K562 (cell line): Measurements from ENCODE around the gene HLA-E. TPM values are rescaled to one million over a fixed set of nuclear protein-coding genes. Genes with fewer than 3 reads are reported as not detected.

Experiments used
- ATAC-seq: fragments of 200-7000 bp; cut with Tn5 transposase; 3 replicates; pipeline ENCODE4 v1.9.1; 2020; ENCODE audit warnings: moderate library complexity
- BruUV-seq: library from RNA; stranded (reverse); fragments of 400-500 nt; replicated peaks from 2 replicates; lab custom pipeline; 2021; lab: Mats Ljungman, UMichigan
- CTCF ChIA-PET: fragments of 300-600 bp; formaldehyde crosslinking; extraction: SDS; loops from one replicate; lab custom pipeline; 2021; ENCODE audit warnings: low intra/inter-chr PET ratio; lab: Yijun Ruan, JAX
- POLR2A ChIA-PET: fragments of 300-600, 350-650 bp; sonication (Branson Sonifier 250); formaldehyde crosslinking; extraction: SDS; loops from one replicate; lab custom pipeline; 2021; ENCODE audit warnings: antibody characterized with exemption, inconsistent platforms; lab: Yijun Ruan, JAX
- DNase-seq, 4 experiments: peaks; one replicate each; pipeline versions ENCODE4 v3.0.0 to v3.0.0-alpha.2; 2011 to 2018; ENCODE audit warnings: low spot score in 3 of 4, mixed read lengths in 3 of 4; ENCODE audit errors: extremely low read depth in 1 of 4
- FAIRE-seq: peaks from 2 replicates; lab custom pipeline; 2011; peaks lifted over from hg19 to GRCh38; lab: Jason Lieb, UNC
- H2AFZ ChIP-seq: 2 replicates; pipeline ENCODE4 v1.6.0; 2011; ENCODE audit warnings: low read depth, low read length, control low read depth, inconsistent platforms
- H3K27ac ChIP-seq: fragments of 200-600 bp; 3 replicates; pipeline ENCODE4 v1.8.0; 2011; ENCODE audit warnings: low read depth, mild to moderate bottlenecking, control low read depth, inconsistent platforms, low read length, moderate library complexity, mixed read lengths; ENCODE audit errors: extremely low read depth
- H3K27me3 ChIP-seq, 2 experiments: fragments of 300-600 bp in 1 of 2; 2 replicates in 1 of 2; 3 replicates in 1 of 2; pipeline versions ENCODE4 v1.6.0 to v1.8.0; 2011; ENCODE audit warnings: inconsistent platforms in 2 of 2, low read length in 2 of 2, mild to moderate bottlenecking in 1 of 2, mixed read lengths in 1 of 2, moderate library complexity in 1 of 2; ENCODE audit not compliant: control insufficient read depth in 2 of 2, insufficient read depth in 2 of 2
- H3K36me3 ChIP-seq: fragments of 300-600 bp; 3 replicates; pipeline ENCODE4 v1.8.0; 2011; ENCODE audit warnings: mild to moderate bottlenecking, low read length, inconsistent platforms; ENCODE audit not compliant: control insufficient read depth, insufficient read depth
- H3K4me1 ChIP-seq, 2 experiments: fragments of 200-600 bp in 1 of 2; replicated peaks in 1 of 2; 2 replicates in 1 of 2; 3 replicates in 1 of 2; pipeline versions ENCODE4 v1.5.1 to v1.8.0; 2011; ENCODE audit warnings: inconsistent platforms in 2 of 2, low read length in 2 of 2, mild to moderate bottlenecking in 1 of 2, mixed read lengths in 1 of 2, moderate library complexity in 1 of 2; ENCODE audit not compliant: control insufficient read depth in 2 of 2, insufficient read depth in 2 of 2
- H3K4me2 ChIP-seq: 2 replicates; pipeline ENCODE4 v1.6.1; 2011; ENCODE audit warnings: low read length, control low read depth, inconsistent platforms, mixed read lengths; ENCODE audit not compliant: insufficient read depth
- H3K4me3 ChIP-seq: fragments of 200-600 bp; sonication (generic), shearing (Covaris generic); 2 replicates; pipeline ENCODE4 v1.5.1; 2016; ENCODE audit warnings: control low read depth, inconsistent platforms
- H3K79me2 ChIP-seq: fragments of 200-600 bp; 3 replicates; pipeline ENCODE4 v1.8.0; 2011; ENCODE audit warnings: low read length, inconsistent platforms; ENCODE audit not compliant: control insufficient read depth, insufficient read depth
- H3K9ac ChIP-seq, 2 experiments: 2 replicates each; pipeline versions ENCODE4 v1.6.0 to v1.6.1; 2011; ENCODE audit warnings: low read depth in 2 of 2, low read length in 2 of 2, control low read depth in 1 of 2, inconsistent platforms in 1 of 2, mild to moderate bottlenecking in 1 of 2, mixed read lengths in 1 of 2; ENCODE audit not compliant: insufficient read depth in 1 of 2
- H3K9me1 ChIP-seq: one replicate; pipeline ENCODE4 v1.6.0; 2011; ENCODE audit warnings: inconsistent platforms, mild to moderate bottlenecking, low read length, moderate library complexity; ENCODE audit not compliant: control insufficient read depth, insufficient read depth
- H3K9me3 ChIP-seq: replicated peaks from 2 replicates; pipeline ENCODE4 v1.5.1; 2011; ENCODE audit warnings: low read depth, low read length, inconsistent platforms; ENCODE audit not compliant: control insufficient read depth, insufficient read depth
- H4K20me1 ChIP-seq: replicated peaks from 2 replicates; pipeline ENCODE4 v1.6.1; 2011; ENCODE audit warnings: low read length, inconsistent platforms, mixed read lengths; ENCODE audit not compliant: control insufficient read depth, insufficient read depth
- CBX2 ChIP-seq: fragments of 200-600 bp; sonication (generic); IDR thresholded peaks from one replicate; pipeline ENCODE4 v1.6.1; 2012; ENCODE audit warnings: mild to moderate bottlenecking, low read length, inconsistent platforms; ENCODE audit not compliant: insufficient read depth, poor library complexity, severe bottlenecking
- CTBP1 ChIP-seq: fragments of 450-650 bp; IDR thresholded peaks from 2 replicates; pipeline ENCODE4 v1.6.1; 2016; ENCODE audit warnings: borderline replicate concordance
- E2F1 ChIP-seq: sonication (generic); formaldehyde crosslinking; IDR thresholded peaks from 2 replicates; pipeline ENCODE4 v1.8.1; 2023; ENCODE audit warnings: mild to moderate bottlenecking, missing genetic modification reagents, moderate library complexity
- E4F1 ChIP-seq: fragments of 250-450 bp; sonication (Bioruptor Pico); IDR thresholded peaks from 2 replicates; pipeline ENCODE4 v1.5.0; 2021; ENCODE audit warnings: mild to moderate bottlenecking, borderline replicate concordance
- HNRNPL ChIP-seq: fragments of 200-400 bp; formaldehyde crosslinking; IDR thresholded peaks from 2 replicates; pipeline ENCODE4 v1.6.1; 2017; ENCODE audit warnings: low read depth, mild to moderate bottlenecking, low read length
- KAT8 ChIP-seq: fragments of 450-650 bp; IDR thresholded peaks from 2 replicates; pipeline ENCODE4 v1.6.1; 2016; ENCODE audit warnings: low read depth, mild to moderate bottlenecking
- KDM2B ChIP-seq: fragments of 250-450 bp; sonication (Bioruptor Pico); IDR thresholded peaks from 2 replicates; pipeline ENCODE4 v1.8.0; 2021; ENCODE audit warnings: mild to moderate bottlenecking, moderate library complexity
- KDM5B ChIP-seq: fragments of 200-600 bp; sonication (generic); IDR thresholded peaks from 2 replicates; pipeline ENCODE4 v1.6.1; 2012; ENCODE audit warnings: low read depth, mild to moderate bottlenecking, moderate library complexity, low read length, control low read depth, inconsistent platforms; ENCODE audit not compliant: insufficient replicate concordance
- KLF16 ChIP-seq: IDR thresholded peaks from 2 replicates; pipeline ENCODE4 v1.6.1; 2016; ENCODE audit warnings: antibody characterized with exemption
- MAZ ChIP-seq, 2 experiments: fragments of 450-650 bp in 1 of 2; sonication (generic) in 1 of 2; formaldehyde crosslinking; IDR thresholded peaks in 1 of 2; conservative IDR thresholded peaks in 1 of 2; 2 replicates each; pipeline versions ENCODE4 v1.4.0 to v1.5.0; 2020; ENCODE audit warnings: mild to moderate bottlenecking in 1 of 2, missing genetic modification reagents in 1 of 2
- MIER1 ChIP-seq: fragments of 450-650 bp; IDR thresholded peaks from 2 replicates; pipeline ENCODE4 v1.6.1; 2016; ENCODE audit warnings: antibody characterized with exemption, mild to moderate bottlenecking, low read depth
- MTA1 ChIP-seq: fragments of 450-650 bp; IDR thresholded peaks from 2 replicates; pipeline ENCODE4 v1.6.1; 2017; ENCODE audit warnings: borderline replicate concordance
- NFATC3 ChIP-seq: fragments of 450-650 bp; IDR thresholded peaks from 2 replicates; pipeline ENCODE4 v1.6.1; 2017; ENCODE audit warnings: mild to moderate bottlenecking
- RBM17 ChIP-seq: fragments of 200-400 bp; formaldehyde crosslinking; IDR thresholded peaks from 2 replicates; pipeline ENCODE4 v1.6.1; 2017; ENCODE audit warnings: low read depth, mild to moderate bottlenecking, low read length, borderline replicate concordance
- SNIP1 ChIP-seq: fragments of 450-650 bp; IDR thresholded peaks from 2 replicates; pipeline ENCODE4 v1.7.1; 2017; ENCODE audit warnings: low read depth, mild to moderate bottlenecking
- SREBF2 ChIP-seq: sonication (generic); formaldehyde crosslinking; IDR thresholded peaks from 2 replicates; pipeline ENCODE4 v1.4.0; 2020; ENCODE audit warnings: mild to moderate bottlenecking, missing genetic modification reagents
- TGIF2 ChIP-seq: sonication (generic); formaldehyde crosslinking; IDR thresholded peaks from 2 replicates; pipeline ENCODE4 v1.8.1; 2022; ENCODE audit warnings: mild to moderate bottlenecking, missing genetic modification reagents, moderate library complexity
- ZNF347 ChIP-seq: fragments of 450-650 bp; formaldehyde crosslinking; IDR thresholded peaks from 2 replicates; pipeline ENCODE4 v1.4.0; 2020; ENCODE audit warnings: low read depth, mild to moderate bottlenecking, moderate library complexity
- ZNF696 ChIP-seq: fragments of 250-450 bp; sonication (Bioruptor Pico); conservative IDR thresholded peaks from 2 replicates; pipeline ENCODE4 v1.4.0; 2020; ENCODE audit warnings: mild to moderate bottlenecking, moderate library complexity
- WGBS: fragments of 100-300 bp; shearing (Covaris generic); methylation state at CpG from one replicate; pipeline ENCODE4 v1.1.6; 2016; ENCODE audit warnings: low coverage, mixed read lengths; ENCODE audit not compliant: insufficient coverage; ENCODE audit errors: missing lambda C conversion rate; 5-methylcytosine and 5-hydroxymethylcytosine counted together
- in situ Hi-C: fragments of 300-500 bp; cut with MboI; formaldehyde crosslinking; loops from 4 replicates; pipeline ENCODE4 v1.15.0; 2018; ENCODE audit warnings: inconsistent platforms, mixed read lengths
- intact Hi-C: fragments of 100-400 bp; cut with micrococcal nuclease; formaldehyde crosslinking; loops from 2 replicates; pipeline ENCODE4 v1.14.2; 2022
- polyA plus RNA-seq, 8 experiments: library from polyadenylated mRNA; depleted of rRNA in 4 of 8; stranded (reverse) in 5 of 8; unstranded in 3 of 8; fragments of >200 nt; fragmentation: Nextera tagmentation in 2 of 8; fragmentation: Illumina TruSeq in 1 of 8; extraction: Ambion mirVana in 2 of 8; extraction: Trizol in 1 of 8; gene quantifications; 2 replicates each; pipeline versions ENCODE4 v1.2.1 to v1.2.3, GENCODE V29; 2011 to 2014; ENCODE audit warnings: inconsistent platforms in 1 of 8, missing spikeins in 1 of 8
- total RNA-seq, 7 experiments: library from RNA; depleted of rRNA in 6 of 7; stranded (reverse); fragments of >200 nt in 6 of 7; fragmentation: Illumina TruSeq in 2 of 7; extraction: Trizol in 2 of 7; gene quantifications; 2 replicates each; pipeline versions ENCODE4 v1.2.1 to v1.2.3, GENCODE V29; 2011 to 2021; ENCODE audit warnings: low replicate concordance in 1 of 7

Gene HLA-E
- total and polyA plus RNA-seq, 9 of the 15 experiments (the other 6 are each of a cell fraction or from before 2014, with no cell fraction given): 3.2 to 39.9 (median 26.8) TPM

- WGBS: 21% methylated on average over 63 of the region's 64 CpGs
- no peak overlapping the region for H3K4me2 ChIP-seq
- intact Hi-C loops: no loop called here
- no TSS peak for BruUV-seq
- peaks cover 6 to 21% of the 10 kb centered on the region in 2 experiments; a peak in 2 of 5 replicates for H3K4me1 ChIP-seq
- POLR2A ChIA-PET: interaction anchor here (0.8 to 0.9 kb wide), 2 partner anchors 10 to 26 kb away, joined by 3 read pairs; no protein-coding TSS in a partner anchor
- no peak overlapping the region for H3K4me3 ChIP-seq
- H3K79me2 ChIP-seq: no peaks in the 10 kb centered on the region
- peak overlapping the region in 1 of 2 experiments; percentile 10; a peak in 1 of 4 replicates for H3K9ac ChIP-seq
- H3K9me1 ChIP-seq: no peaks in the 10 kb centered on the region
- ATAC-seq (peak; percentile 50), FAIRE-seq (no peak), DNase-seq (no peak)
- no peaks in the 10 kb centered on the region for H3K36me3 ChIP-seq
- H2AFZ ChIP-seq: no peak overlapping the region
- in situ Hi-C loops: no loop called here
- H3K9me3 ChIP-seq: no peaks in the 10 kb centered on the region
- H4K20me1 ChIP-seq: no peaks in the 10 kb centered on the region
- H3K27me3 ChIP-seq: peaks cover 69 to 72% of the 10 kb centered on the region in 2 experiments
- CTCF ChIA-PET: no interaction called here
- no peak overlapping the region for H3K27ac ChIP-seq
- peak; percentile 44; the same call in 1 of the 2 replicates for TF ChIP-seq MIER1
- no peak for TF ChIP-seq KLF16
- TF ChIP-seq HNRNPL: no peak
- TF ChIP-seq MAZ (CRISPR knock-in tag; conservative IDR thresholded peaks at IDR 0.05 in 1 of 2, IDR thresholded peaks at IDR 0.05 in 1 of 2): peak in 1 of 2 experiments; percentile 35; a peak in 1 of 4 replicates
- TF ChIP-seq KDM5B: no peak
- TF ChIP-seq SREBF2 (CRISPR knock-in tag): no peak
- TF ChIP-seq KAT8: no peak
- TF ChIP-seq KDM2B (CRISPR knock-in tag): peak; percentile 91
- TF ChIP-seq CBX2: no peak
- no peak for TF ChIP-seq ZNF696 (CRISPR knock-in tag)
- no peak for TF ChIP-seq RBM17
- no peak for TF ChIP-seq TGIF2 (CRISPR knock-in tag)
- TF ChIP-seq MTA1: no peak
- TF ChIP-seq SNIP1: 0 out of 2 replicates have a peak, but pooled peaks have one; percentile 47
- no peak for TF ChIP-seq E4F1
- TF ChIP-seq NFATC3: peak; percentile 69; the same call in 1 of the 2 replicates
- TF ChIP-seq ZNF347 (CRISPR knock-in tag): no peak
- no peak for TF ChIP-seq E2F1
- no peak for TF ChIP-seq CTBP1
Measured at GRCh38 chr6:30463651-30464618, 25.4 kb upstream of the HLA-E start.
